Esophagus muscularis mucosa (tissue), 3 donors: ENCODE measurements around the gene PARP9.

ENCODE experiments used
- POLR2A ChIP-seq: fragments of 450-650 bp; IDR thresholded peaks from one replicate; pipeline ENCODE4 v1.6.1; 2017; ENCODE audit warnings: antibody characterized with exemption, moderate library complexity, mild to moderate bottlenecking, low read depth
- POLR2AphosphoS5 ChIP-seq, 2 donors: sonication (generic); formaldehyde crosslinking; IDR thresholded peaks; one replicate each; pipeline ENCODE4 v1.6.1; 2017; ENCODE audit warnings: antibody characterized with exemption in 2 of 2
- TF ChIP-seq, protein P1 (sequence below), 3 experiments: fragments of 200-600 bp in 2 of 3; fragments of 450-650 bp in 1 of 3; sonication (generic) in 2 of 3; IDR thresholded peaks; one replicate each; pipeline ENCODE4 v1.5.1; 2017 to 2019; ENCODE audit warnings: antibody characterized with exemption in 3 of 3, mild to moderate bottlenecking in 2 of 3, moderate library complexity in 1 of 3

DNA sequence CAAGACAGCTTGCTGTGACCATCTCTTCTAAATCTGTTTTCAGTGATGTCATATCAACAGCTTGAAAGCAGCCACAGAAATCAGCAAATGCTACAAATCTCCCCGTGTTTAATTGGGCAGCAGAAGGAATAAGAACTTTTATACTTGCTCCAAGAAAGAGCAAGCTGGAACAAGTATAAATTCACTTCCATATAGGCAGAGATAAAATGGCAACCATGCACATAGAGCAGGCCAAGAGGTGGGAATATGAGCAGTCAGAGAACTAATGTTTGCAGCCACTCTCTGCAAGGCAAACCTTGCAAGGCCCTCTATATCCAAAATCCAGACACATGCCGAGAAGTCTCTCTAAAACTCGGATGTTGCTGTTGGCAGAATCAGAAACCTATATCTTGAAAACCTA lies 16.0 kb downstream of the PARP9 start:
- TF ChIP-seq, protein P1, sequence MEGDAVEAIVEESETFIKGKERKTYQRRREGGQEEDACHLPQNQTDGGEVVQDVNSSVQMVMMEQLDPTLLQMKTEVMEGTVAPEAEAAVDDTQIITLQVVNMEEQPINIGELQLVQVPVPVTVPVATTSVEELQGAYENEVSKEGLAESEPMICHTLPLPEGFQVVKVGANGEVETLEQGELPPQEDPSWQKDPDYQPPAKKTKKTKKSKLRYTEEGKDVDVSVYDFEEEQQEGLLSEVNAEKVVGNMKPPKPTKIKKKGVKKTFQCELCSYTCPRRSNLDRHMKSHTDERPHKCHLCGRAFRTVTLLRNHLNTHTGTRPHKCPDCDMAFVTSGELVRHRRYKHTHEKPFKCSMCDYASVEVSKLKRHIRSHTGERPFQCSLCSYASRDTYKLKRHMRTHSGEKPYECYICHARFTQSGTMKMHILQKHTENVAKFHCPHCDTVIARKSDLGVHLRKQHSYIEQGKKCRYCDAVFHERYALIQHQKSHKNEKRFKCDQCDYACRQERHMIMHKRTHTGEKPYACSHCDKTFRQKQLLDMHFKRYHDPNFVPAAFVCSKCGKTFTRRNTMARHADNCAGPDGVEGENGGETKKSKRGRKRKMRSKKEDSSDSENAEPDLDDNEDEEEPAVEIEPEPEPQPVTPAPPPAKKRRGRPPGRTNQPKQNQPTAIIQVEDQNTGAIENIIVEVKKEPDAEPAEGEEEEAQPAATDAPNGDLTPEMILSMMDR (IDR thresholded peaks at IDR 0.05): no peak
- TF ChIP-seq POLR2A (no peak), POLR2AphosphoS5 (IDR thresholded peaks at IDR 0.05) (no peak)
